K562 treated with DMSO at 1 percent for 4 hours (cell line): ENCODE measurements around the gene OR6K2. TPM values are rescaled to one million over a fixed set of nuclear protein-coding genes. Genes with fewer than 3 reads are reported as not detected.

Source experiments
- total RNA-seq: library from RNA; unstranded; fragments of 300-600 nt; gene quantifications from 2 replicates; pipeline ENCODE4 v1.2.3, GENCODE V29; 2022; ENCODE audit not compliant: insufficient read depth

Gene OR6K2
- not detected in 2 replicates for total RNA-seq

GRCh38 chr1:158700552-158700951, at the start of gene OR6K2:
Gene OR6K2 (minus strand): TSS chr1:158700652. CDS start chr1:158700652, 0 bp downstream.

GRCh38 chr1:158720620-158721019, 20.2 kb upstream of the OR6K2 start, which contains the start of gene OR6K3:
Gene OR6K3 (minus strand): TSS chr1:158720720. CDS start chr1:158718115, 2,605 bp downstream.

GRCh38 chr1:158686111-158687009, 14.1 kb downstream of the OR6K2 start, which contains the start of gene SPTA1:
Gene SPTA1 (minus strand): TSS chr1:158686715. CDS start chr1:158686517, 198 bp downstream.

Other genes starting within 250 kb of the OR6K2 start
- not detected in 2 replicates for gene OR10K1, start 238.8 kb downstream of the OR6K2 start, total RNA-seq
- not detected in 2 replicates for gene OR10R2, start 228.4 kb downstream of the OR6K2 start, total RNA-seq
- not detected in 2 replicates for gene OR6Y1, start 146.2 kb downstream of the OR6K2 start, total RNA-seq
- gene OR6P1, start 130.1 kb downstream of the OR6K2 start, total RNA-seq: not detected in 2 replicates
- not detected in 2 replicates for gene OR10X1, start 120.8 kb downstream of the OR6K2 start, total RNA-seq
- 0.08 TPM in 1 of 2 replicates, not detected in the other for gene OR10Z1, start 95.4 kb downstream of the OR6K2 start, total RNA-seq
- gene SPTA1, start 13.9 kb downstream of the OR6K2 start, total RNA-seq: 5.8 and 12.8 TPM in 2 replicates
- not detected in 2 replicates for gene OR6K3, start 20.1 kb upstream of the OR6K2 start, total RNA-seq
- gene OR6K6, start 54.1 kb upstream of the OR6K2 start, total RNA-seq: not detected in 2 replicates
- gene OR6N1, start 71.5 kb upstream of the OR6K2 start, total RNA-seq: not detected in 2 replicates
- gene OR6N2, start 80.6 kb upstream of the OR6K2 start, total RNA-seq: not detected in 2 replicates
- 0.38 TPM in 1 of 2 replicates, not detected in the other for gene MNDA, start 130.7 kb upstream of the OR6K2 start, total RNA-seq
- gene PYHIN1, start 230.9 kb upstream of the OR6K2 start, total RNA-seq: not detected in 2 replicates